ENCODE data around the gene PLBD1.

PLBD1 gene, protein sequence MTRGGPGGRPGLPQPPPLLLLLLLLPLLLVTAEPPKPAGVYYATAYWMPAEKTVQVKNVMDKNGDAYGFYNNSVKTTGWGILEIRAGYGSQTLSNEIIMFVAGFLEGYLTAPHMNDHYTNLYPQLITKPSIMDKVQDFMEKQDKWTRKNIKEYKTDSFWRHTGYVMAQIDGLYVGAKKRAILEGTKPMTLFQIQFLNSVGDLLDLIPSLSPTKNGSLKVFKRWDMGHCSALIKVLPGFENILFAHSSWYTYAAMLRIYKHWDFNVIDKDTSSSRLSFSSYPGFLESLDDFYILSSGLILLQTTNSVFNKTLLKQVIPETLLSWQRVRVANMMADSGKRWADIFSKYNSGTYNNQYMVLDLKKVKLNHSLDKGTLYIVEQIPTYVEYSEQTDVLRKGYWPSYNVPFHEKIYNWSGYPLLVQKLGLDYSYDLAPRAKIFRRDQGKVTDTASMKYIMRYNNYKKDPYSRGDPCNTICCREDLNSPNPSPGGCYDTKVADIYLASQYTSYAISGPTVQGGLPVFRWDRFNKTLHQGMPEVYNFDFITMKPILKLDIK

DNA sequence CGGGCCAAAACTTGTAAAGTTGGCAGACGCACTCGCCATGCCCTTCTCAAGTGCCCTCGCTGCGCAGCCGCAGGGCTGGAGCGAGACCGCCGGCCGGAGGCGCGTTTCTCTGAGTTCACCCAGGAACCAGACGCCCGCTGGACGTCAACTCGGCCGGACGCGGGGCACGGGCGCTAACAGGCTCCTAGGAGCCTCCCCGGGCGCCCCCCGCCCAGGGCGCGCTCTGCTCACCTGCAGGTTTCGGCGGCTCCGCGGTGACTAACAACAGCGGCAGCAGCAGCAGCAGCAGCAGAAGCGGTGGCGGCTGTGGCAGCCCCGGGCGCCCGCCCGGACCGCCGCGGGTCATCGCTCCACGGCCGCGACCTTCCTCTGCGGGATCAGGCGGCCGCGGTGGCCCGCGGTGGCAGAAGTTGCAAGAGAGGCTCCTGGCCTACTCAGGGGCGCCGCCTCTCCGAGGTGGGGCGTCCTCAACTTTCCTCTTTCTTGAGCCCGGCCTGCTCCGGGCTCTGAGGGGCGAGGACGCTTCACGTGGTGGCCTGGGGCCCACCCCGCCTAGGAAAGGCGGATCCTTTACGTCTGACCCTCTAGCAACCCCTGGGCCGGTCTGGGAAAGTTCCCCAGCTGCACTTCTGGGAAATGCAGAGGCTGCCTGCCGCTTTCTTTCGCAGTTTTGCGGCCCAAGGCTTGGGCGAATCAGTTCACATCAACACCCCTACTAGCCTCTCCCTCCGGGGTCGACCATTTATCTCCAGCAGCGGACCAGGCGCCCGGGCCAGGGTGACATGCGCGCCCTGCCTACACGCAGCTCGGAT is at the start of gene PLBD1:
Gene PLBD1, minus strand, starts transcription at position 533 of the 812 bp plus-strand sequence. Its CDS starts 187 bp downstream, at position 346.
- TF ChIP-seq EZH2 (IDR thresholded peaks at IDR 0.05): no peak
- TF ChIP-seq FOXP2 (optimal IDR thresholded peaks at IDR 0.05; ENCODE audit: control extremely low read depth, extremely low read length, insufficient read depth): no peak
- no peak for TF ChIP-seq POLR2AphosphoS5 (IDR thresholded peaks at IDR 0.05; ENCODE audit: borderline replicate concordance, low read depth, low read length)
- Histone ChIP-seq H3K36me3 (ENCODE audit: insufficient read depth, low read length) (no peaks in the 10 kb centered on the region), H3K9ac (ENCODE audit: insufficient read length) (no peak within 1 kb of the TSS), H3K4me3 (no peak within 1 kb of the TSS), H3K27ac (no peak within 1 kb of the TSS), H3K9me3 (ENCODE audit: low read depth, low read length) (no peaks in the 10 kb centered on the region)
- no peak for DNase-seq (ENCODE audit: low read depth, low spot score)

DNA sequence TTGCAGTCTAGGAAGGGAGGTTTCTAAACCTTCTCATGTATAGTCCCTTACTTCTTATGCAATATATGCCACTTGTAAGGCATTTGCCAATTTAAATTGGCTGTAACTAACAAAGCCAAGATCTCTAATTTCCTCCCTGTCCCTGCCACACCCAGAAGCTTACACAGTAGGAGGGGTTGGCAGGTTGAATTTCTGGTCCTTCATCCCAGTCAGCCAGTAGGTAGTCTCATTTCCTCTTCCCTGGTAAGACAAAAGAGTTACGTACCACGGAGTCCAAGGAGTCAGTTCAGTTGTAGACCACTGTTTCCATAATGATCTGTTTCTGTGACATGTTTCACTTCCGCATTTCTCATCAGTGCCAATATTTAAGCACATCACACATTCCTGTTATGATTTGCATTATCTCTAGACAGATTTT is 47.0 kb upstream of the PLBD1 start:
- no peak overlapping the region for H3K9ac ChIP-seq (ENCODE audit: insufficient read length)
- H3K4me3 ChIP-seq: no peak overlapping the region
- no peaks in the 10 kb centered on the region for H3K9me3 ChIP-seq (ENCODE audit: low read depth, low read length)
- DNase-seq (ENCODE audit: low read depth, low spot score): no peak
- H3K36me3 ChIP-seq (ENCODE audit: insufficient read depth, low read length): no peaks in the 10 kb centered on the region
- TF ChIP-seq FOXP2 (optimal IDR thresholded peaks at IDR 0.05; ENCODE audit: control extremely low read depth, extremely low read length, insufficient read depth): no peak
- TF ChIP-seq POLR2AphosphoS5 (IDR thresholded peaks at IDR 0.05; ENCODE audit: borderline replicate concordance, low read depth, low read length): no peak
- TF ChIP-seq EZH2 (IDR thresholded peaks at IDR 0.05): no peak
- no peak overlapping the region for H3K27ac ChIP-seq

DNA sequence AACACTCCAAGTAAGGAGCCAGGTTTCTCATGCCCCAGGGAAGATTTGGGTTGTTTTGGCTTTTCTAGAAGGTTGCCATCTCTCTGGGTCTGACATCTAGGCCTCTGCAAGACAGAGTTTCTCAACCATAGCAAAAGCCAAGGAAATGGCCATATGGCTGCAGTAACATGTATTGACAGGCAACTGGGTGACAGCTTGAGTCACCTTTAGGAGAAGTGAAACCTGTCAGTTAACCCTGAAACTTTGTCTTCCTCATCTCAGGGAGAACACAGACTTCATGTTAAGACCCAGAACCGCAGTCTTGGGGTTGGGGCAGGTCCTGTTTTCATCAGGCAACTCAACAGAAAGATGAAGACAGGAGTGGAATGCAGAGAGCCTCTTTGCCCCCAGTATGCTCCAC is 46.0 kb upstream of the PLBD1 start:
- Histone ChIP-seq H3K9me3 (ENCODE audit: low read depth, low read length) (no peaks in the 10 kb centered on the region), H3K9ac (ENCODE audit: insufficient read length) (no peak overlapping the region), H3K36me3 (ENCODE audit: insufficient read depth, low read length) (no peaks in the 10 kb centered on the region), H3K4me3 (no peak overlapping the region), H3K27ac (no peak overlapping the region)
- no peak for DNase-seq (ENCODE audit: low read depth, low spot score)
- no peak for TF ChIP-seq POLR2AphosphoS5 (IDR thresholded peaks at IDR 0.05; ENCODE audit: borderline replicate concordance, low read depth, low read length)
- no peak for TF ChIP-seq FOXP2 (optimal IDR thresholded peaks at IDR 0.05; ENCODE audit: control extremely low read depth, extremely low read length, insufficient read depth)
- TF ChIP-seq EZH2 (IDR thresholded peaks at IDR 0.05): no peak

DNA sequence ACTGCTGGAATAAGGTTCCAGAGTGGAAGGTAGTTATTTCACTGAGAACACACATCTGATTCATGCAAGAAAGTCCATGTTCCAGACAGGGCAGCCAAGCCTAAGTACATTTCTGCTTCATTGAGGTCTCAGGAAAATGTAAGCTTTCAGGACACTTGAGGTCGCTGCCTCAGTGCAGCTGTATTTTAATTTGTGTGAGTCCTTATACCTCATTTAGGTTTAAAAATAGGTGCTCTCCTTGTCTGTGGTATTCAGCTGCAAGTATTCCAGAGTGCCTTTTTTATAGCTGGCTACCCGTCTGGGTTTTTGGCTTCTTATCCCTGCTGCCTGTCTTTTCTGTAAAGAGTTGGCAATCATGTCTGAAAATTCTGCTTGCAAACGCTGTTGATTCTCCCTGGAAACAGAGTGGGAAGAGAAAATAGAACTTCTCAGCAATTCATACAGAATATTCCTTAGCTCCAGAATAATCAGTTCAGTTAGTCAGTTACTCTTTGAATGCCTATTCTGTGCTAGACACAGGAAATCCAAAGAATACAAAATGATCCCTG is 45.3 kb upstream of the PLBD1 start:
- Histone ChIP-seq H3K36me3 (ENCODE audit: insufficient read depth, low read length) (no peaks in the 10 kb centered on the region), H3K9me3 (ENCODE audit: low read depth, low read length) (no peaks in the 10 kb centered on the region), H3K4me3 (no peak overlapping the region), H3K9ac (ENCODE audit: insufficient read length) (no peak overlapping the region), H3K27ac (no peak overlapping the region)
- TF ChIP-seq FOXP2 (optimal IDR thresholded peaks at IDR 0.05; ENCODE audit: control extremely low read depth, extremely low read length, insufficient read depth) (no peak), EZH2 (IDR thresholded peaks at IDR 0.05) (no peak), POLR2AphosphoS5 (IDR thresholded peaks at IDR 0.05; ENCODE audit: borderline replicate concordance, low read depth, low read length) (no peak)
- no peak for DNase-seq (ENCODE audit: low read depth, low spot score)

DNA sequence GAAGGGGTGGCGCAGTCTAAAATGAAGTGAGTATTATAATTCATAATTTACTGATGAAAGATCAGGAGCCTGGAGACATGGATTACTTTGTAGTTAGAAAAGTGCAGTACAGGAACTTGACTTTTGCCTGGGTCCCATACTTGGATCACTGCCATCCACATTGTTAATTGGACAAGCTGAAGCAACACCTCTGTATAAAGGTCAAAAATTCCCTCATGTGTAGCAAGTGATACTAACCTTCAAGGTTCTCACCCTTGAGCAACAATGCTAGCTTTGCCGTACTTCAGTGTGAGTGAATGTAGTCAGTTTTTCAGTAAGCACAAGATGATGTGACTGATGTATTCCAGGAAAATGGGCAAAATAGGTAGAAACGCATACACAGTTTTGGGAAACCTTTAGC is 44.6 kb upstream of the PLBD1 start:
- H3K9ac ChIP-seq (ENCODE audit: insufficient read length): no peak overlapping the region
- H3K4me3 ChIP-seq: no peak overlapping the region
- H3K9me3 ChIP-seq (ENCODE audit: low read depth, low read length): no peaks in the 10 kb centered on the region
- no peak for TF ChIP-seq FOXP2 (optimal IDR thresholded peaks at IDR 0.05; ENCODE audit: control extremely low read depth, extremely low read length, insufficient read depth)
- TF ChIP-seq EZH2 (IDR thresholded peaks at IDR 0.05): no peak
- TF ChIP-seq POLR2AphosphoS5 (IDR thresholded peaks at IDR 0.05; ENCODE audit: borderline replicate concordance, low read depth, low read length): no peak
- H3K36me3 ChIP-seq (ENCODE audit: insufficient read depth, low read length): no peaks in the 10 kb centered on the region
- H3K27ac ChIP-seq: no peak overlapping the region
- no peak for DNase-seq (ENCODE audit: low read depth, low spot score)

DNA sequence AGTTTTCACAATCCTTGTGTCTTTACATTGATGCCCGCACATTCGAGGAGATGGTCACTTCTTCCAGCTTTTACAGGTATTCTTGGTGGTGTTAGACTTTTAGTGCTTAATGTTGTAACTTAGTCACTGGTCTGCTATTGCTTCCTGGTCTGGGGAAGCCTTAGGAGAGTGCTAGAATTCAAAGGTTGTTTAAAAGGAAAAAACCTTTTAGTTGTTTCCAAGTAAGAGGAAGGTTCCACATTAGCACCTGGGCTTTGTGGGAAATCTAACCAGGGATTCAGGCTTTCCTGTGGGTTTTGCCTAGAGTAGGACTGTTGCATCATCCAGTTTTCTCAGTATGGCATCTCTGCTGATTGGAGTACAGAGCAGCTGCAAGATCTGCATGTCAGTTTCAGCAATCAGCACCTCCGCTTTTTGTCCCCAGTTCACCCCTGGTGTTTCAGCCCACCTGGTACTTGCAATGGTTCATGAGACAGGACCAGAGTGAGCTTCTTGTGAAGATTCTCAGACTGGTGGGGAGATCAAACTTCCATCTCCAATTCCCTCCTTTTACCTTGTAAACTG is 44.0 kb upstream of the PLBD1 start:
- no peak for TF ChIP-seq FOXP2 (optimal IDR thresholded peaks at IDR 0.05; ENCODE audit: control extremely low read depth, extremely low read length, insufficient read depth)
- TF ChIP-seq POLR2AphosphoS5 (IDR thresholded peaks at IDR 0.05; ENCODE audit: borderline replicate concordance, low read depth, low read length): no peak
- no peak for TF ChIP-seq EZH2 (IDR thresholded peaks at IDR 0.05)
- H3K27ac ChIP-seq: no peak overlapping the region
- no peaks in the 10 kb centered on the region for H3K36me3 ChIP-seq (ENCODE audit: insufficient read depth, low read length)
- H3K4me3 ChIP-seq: no peak overlapping the region
- no peak overlapping the region for H3K9ac ChIP-seq (ENCODE audit: insufficient read length)
- no peak for DNase-seq (ENCODE audit: low read depth, low spot score)
- H3K9me3 ChIP-seq (ENCODE audit: low read depth, low read length): no peaks in the 10 kb centered on the region

DNA sequence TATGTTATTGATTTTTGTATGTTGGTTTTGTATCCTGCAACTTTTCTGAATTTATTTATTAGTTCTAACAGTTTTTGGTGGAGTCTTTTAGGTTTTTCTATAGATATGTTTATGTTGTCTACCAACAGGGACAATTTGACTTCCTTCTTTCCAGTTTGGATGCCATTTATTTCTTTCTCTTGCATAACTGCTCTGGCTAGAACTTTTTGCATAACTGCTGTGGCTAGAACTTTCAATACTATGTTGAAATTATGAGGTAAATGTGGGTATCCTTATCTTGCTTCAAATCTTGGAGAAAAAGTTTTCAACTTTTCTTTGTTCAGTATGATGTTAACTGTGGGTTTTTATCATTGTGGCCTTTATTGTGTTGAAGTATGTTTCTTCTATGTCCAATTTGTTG is 39.9 kb upstream of the PLBD1 start:
- no peak for TF ChIP-seq EZH2 (IDR thresholded peaks at IDR 0.05)
- TF ChIP-seq FOXP2 (optimal IDR thresholded peaks at IDR 0.05; ENCODE audit: control extremely low read depth, extremely low read length, insufficient read depth): no peak
- no peak for TF ChIP-seq POLR2AphosphoS5 (IDR thresholded peaks at IDR 0.05; ENCODE audit: borderline replicate concordance, low read depth, low read length)
- Histone ChIP-seq H3K9me3 (ENCODE audit: low read depth, low read length) (0 out of 2 replicates have a peak, but pooled peaks cover 6% of the 10 kb centered on the region), H3K9ac (ENCODE audit: insufficient read length) (no peak overlapping the region), H3K27ac (no peak overlapping the region), H3K36me3 (ENCODE audit: insufficient read depth, low read length) (no peaks in the 10 kb centered on the region), H3K4me3 (no peak overlapping the region)
- DNase-seq (ENCODE audit: low read depth, low spot score): no peak

All from SK-N-MC (cell line).